ENCODE results near the gene IER5.
A peak's percentile ranks its signal among the peaks of the same experiment; 100 is the strongest.

IER5 gene

GRCh38 chr1:181133441-181133951, 45.0 kb downstream of the IER5 start:
- H3K36me3 ChIP-seq (replicated peaks) = no peaks in the 10 kb centered on the region
- H3K4me1 ChIP-seq = peaks cover 9% of the 10 kb centered on the region
- no peak overlapping the region for H3K4me3 ChIP-seq
- in situ Hi-C loops (cut with MboI; ENCODE audit: low sequenced_read_pairs) = no loop called here
- DNase-seq (ENCODE audit: low spot score in 2 of 2) = no peak
- H3K27me3 ChIP-seq (ENCODE audit: low read depth) = no peaks in the 10 kb centered on the region
- no peaks in the 10 kb centered on the region for H3K9me3 ChIP-seq

GRCh38 chr1:181133969-181134418, 45.5 kb downstream of the IER5 start:
- Histone ChIP-seq H3K4me3 (no peak overlapping the region), H3K4me1 (peaks cover 9% of the 10 kb centered on the region), H3K27me3 (ENCODE audit: low read depth) (no peaks in the 10 kb centered on the region), H3K9me3 (no peaks in the 10 kb centered on the region), H3K36me3 (replicated peaks) (no peaks in the 10 kb centered on the region)
- DNase-seq (ENCODE audit: low spot score in 2 of 2) = no peak
- in situ Hi-C loops (cut with MboI; ENCODE audit: low sequenced_read_pairs) = no loop called here

GRCh38 chr1:181134543-181135436, 46.3 kb downstream of the IER5 start:
- no peak overlapping the region for H3K4me3 ChIP-seq
- no peaks in the 10 kb centered on the region for H3K27me3 ChIP-seq (ENCODE audit: low read depth)
- H3K4me1 ChIP-seq = peaks cover 9% of the 10 kb centered on the region
- H3K36me3 ChIP-seq (replicated peaks) = no peaks in the 10 kb centered on the region
- peak; percentile 23 to 67 for DNase-seq (ENCODE audit: low spot score in 2 of 2)
- H3K9me3 ChIP-seq = no peaks in the 10 kb centered on the region
- in situ Hi-C loops (cut with MboI; ENCODE audit: low sequenced_read_pairs) = loop anchor here (5.0 kb wide), 1 partner anchor 97 kb away; no protein-coding TSS in a partner anchor

GRCh38 chr1:181135437-181135731, 46.9 kb downstream of the IER5 start:
- DNase-seq (ENCODE audit: low spot score in 2 of 2) = peak in 1 of 2 experiments; percentile 74
- Histone ChIP-seq H3K27me3 (ENCODE audit: low read depth) (no peaks in the 10 kb centered on the region), H3K4me1 (peaks cover 9% of the 10 kb centered on the region), H3K4me3 (no peak overlapping the region), H3K9me3 (no peaks in the 10 kb centered on the region), H3K36me3 (replicated peaks) (no peaks in the 10 kb centered on the region)
- in situ Hi-C loops (cut with MboI; ENCODE audit: low sequenced_read_pairs) = loop anchor here (5.0 kb wide), 1 partner anchor 98 kb away; no protein-coding TSS in a partner anchor

GRCh38 chr1:181135815-181136737, 47.6 kb downstream of the IER5 start:
- no peak for DNase-seq (ENCODE audit: low spot score in 2 of 2)
- Histone ChIP-seq H3K9me3 (no peaks in the 10 kb centered on the region), H3K36me3 (replicated peaks) (no peaks in the 10 kb centered on the region), H3K4me1 (peaks cover 9% of the 10 kb centered on the region), H3K27me3 (ENCODE audit: low read depth) (no peaks in the 10 kb centered on the region), H3K4me3 (no peak overlapping the region)
- in situ Hi-C loops (cut with MboI; ENCODE audit: low sequenced_read_pairs) = loop anchor here (5.0 kb wide), 1 partner anchor 99 kb away; no protein-coding TSS in a partner anchor

GRCh38 chr1:181136738-181137122, 48.2 kb downstream of the IER5 start:
- no peak overlapping the region for H3K4me3 ChIP-seq
- H3K36me3 ChIP-seq (replicated peaks) = no peaks in the 10 kb centered on the region
- in situ Hi-C loops (cut with MboI; ENCODE audit: low sequenced_read_pairs) = loop anchor here (5.0 kb wide), 1 partner anchor 99 kb away; no protein-coding TSS in a partner anchor
- peaks cover 9% of the 10 kb centered on the region for H3K4me1 ChIP-seq
- no peaks in the 10 kb centered on the region for H3K9me3 ChIP-seq
- DNase-seq (ENCODE audit: low spot score in 2 of 2) = no peak
- H3K27me3 ChIP-seq (ENCODE audit: low read depth) = no peaks in the 10 kb centered on the region

- in situ Hi-C loops (cut with MboI; ENCODE audit: low sequenced_read_pairs) = loop anchor here (5.0 kb wide), 1 partner anchor 100 kb away; no protein-coding TSS in a partner anchor
- no peak for DNase-seq (ENCODE audit: low spot score in 2 of 2)
- Histone ChIP-seq H3K36me3 (replicated peaks) (no peaks in the 10 kb centered on the region), H3K4me3 (no peak overlapping the region), H3K4me1 (peaks cover 14% of the 10 kb centered on the region), H3K27me3 (ENCODE audit: low read depth) (no peaks in the 10 kb centered on the region), H3K9me3 (no peaks in the 10 kb centered on the region)
Observed at GRCh38 chr1:181137217-181137743, 48.8 kb downstream of the IER5 start.

- Histone ChIP-seq H3K9me3 (no peaks in the 10 kb centered on the region), H3K36me3 (replicated peaks) (no peaks in the 10 kb centered on the region), H3K4me3 (no peak overlapping the region), H3K4me1 (peaks cover 14% of the 10 kb centered on the region), H3K27me3 (ENCODE audit: low read depth) (0 out of 2 replicates have a peak, but pooled peaks cover 3% of the 10 kb centered on the region)
- DNase-seq (ENCODE audit: low spot score in 2 of 2) = no peak
- in situ Hi-C loops (cut with MboI; ENCODE audit: low sequenced_read_pairs) = loop anchor here (5.0 kb wide), 1 partner anchor 102 kb away; no protein-coding TSS in a partner anchor
Observed at GRCh38 chr1:181139631-181140061, 51.1 kb downstream of the IER5 start.

- Histone ChIP-seq H3K4me3 (no peak overlapping the region), H3K4me1 (peaks cover 8% of the 10 kb centered on the region), H3K27me3 (ENCODE audit: low read depth) (0 out of 2 replicates have a peak, but pooled peaks cover 3% of the 10 kb centered on the region), H3K9me3 (no peaks in the 10 kb centered on the region), H3K36me3 (replicated peaks) (no peaks in the 10 kb centered on the region)
- in situ Hi-C loops (cut with MboI; ENCODE audit: low sequenced_read_pairs) = no loop called here
- DNase-seq (ENCODE audit: low spot score in 2 of 2) = no peak
Observed at GRCh38 chr1:181140398-181140797, 51.9 kb downstream of the IER5 start.

- Histone ChIP-seq H3K27me3 (ENCODE audit: low read depth) (0 out of 2 replicates have a peak, but pooled peaks cover 3% of the 10 kb centered on the region), H3K36me3 (replicated peaks) (no peaks in the 10 kb centered on the region), H3K4me3 (no peak overlapping the region), H3K4me1 (peaks cover 5% of the 10 kb centered on the region), H3K9me3 (no peaks in the 10 kb centered on the region)
- no peak for DNase-seq (ENCODE audit: low spot score in 2 of 2)
- in situ Hi-C loops (cut with MboI; ENCODE audit: low sequenced_read_pairs) = no loop called here
Observed at GRCh38 chr1:181140891-181141290, 52.4 kb downstream of the IER5 start.

GRCh38 chr1:181141431-181141910, 53.0 kb downstream of the IER5 start:
- H3K27me3 ChIP-seq (ENCODE audit: low read depth) = 0 out of 2 replicates have a peak, but pooled peaks cover 3% of the 10 kb centered on the region
- H3K36me3 ChIP-seq (replicated peaks) = no peaks in the 10 kb centered on the region
- DNase-seq (ENCODE audit: low spot score in 2 of 2) = no peak
- H3K4me3 ChIP-seq = no peak overlapping the region
- H3K9me3 ChIP-seq = 0 out of 2 replicates have a peak, but pooled peaks cover 2% of the 10 kb centered on the region
- in situ Hi-C loops (cut with MboI; ENCODE audit: low sequenced_read_pairs) = no loop called here
- H3K4me1 ChIP-seq = peaks cover 5% of the 10 kb centered on the region
